ENCODE measurements around the gene KIF3C.
"Not testable (repeated sequence)": the region's sequence is repeated elsewhere in the genome, so short reads cannot be mapped to it uniquely, and the experiment has no call there.

DNA sequence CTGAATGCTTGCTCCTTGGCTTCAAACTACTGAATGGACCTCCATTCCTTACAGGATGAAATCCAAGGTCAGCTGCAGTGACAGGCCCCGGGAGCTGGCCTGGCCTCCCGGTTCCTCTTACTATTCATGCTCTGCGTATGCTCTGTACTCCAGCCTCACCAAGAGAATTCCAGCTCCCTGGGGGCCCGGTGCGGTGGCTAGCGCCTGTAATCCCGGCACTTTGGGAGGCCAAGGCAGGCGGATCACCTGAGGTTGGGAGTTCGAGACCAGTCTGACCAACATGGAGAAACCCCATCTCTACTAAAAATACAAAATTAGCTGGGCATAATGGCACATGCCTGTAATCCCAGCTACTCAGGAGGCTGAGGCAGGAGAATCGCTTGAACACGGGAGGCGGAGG, 23.7 kb downstream of the KIF3C start:
- TF ChIP-seq, protein P1, sequence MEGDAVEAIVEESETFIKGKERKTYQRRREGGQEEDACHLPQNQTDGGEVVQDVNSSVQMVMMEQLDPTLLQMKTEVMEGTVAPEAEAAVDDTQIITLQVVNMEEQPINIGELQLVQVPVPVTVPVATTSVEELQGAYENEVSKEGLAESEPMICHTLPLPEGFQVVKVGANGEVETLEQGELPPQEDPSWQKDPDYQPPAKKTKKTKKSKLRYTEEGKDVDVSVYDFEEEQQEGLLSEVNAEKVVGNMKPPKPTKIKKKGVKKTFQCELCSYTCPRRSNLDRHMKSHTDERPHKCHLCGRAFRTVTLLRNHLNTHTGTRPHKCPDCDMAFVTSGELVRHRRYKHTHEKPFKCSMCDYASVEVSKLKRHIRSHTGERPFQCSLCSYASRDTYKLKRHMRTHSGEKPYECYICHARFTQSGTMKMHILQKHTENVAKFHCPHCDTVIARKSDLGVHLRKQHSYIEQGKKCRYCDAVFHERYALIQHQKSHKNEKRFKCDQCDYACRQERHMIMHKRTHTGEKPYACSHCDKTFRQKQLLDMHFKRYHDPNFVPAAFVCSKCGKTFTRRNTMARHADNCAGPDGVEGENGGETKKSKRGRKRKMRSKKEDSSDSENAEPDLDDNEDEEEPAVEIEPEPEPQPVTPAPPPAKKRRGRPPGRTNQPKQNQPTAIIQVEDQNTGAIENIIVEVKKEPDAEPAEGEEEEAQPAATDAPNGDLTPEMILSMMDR (IDR thresholded peaks at IDR 0.05; ENCODE audit: extremely low read depth in 1 of 2, insufficient read depth in 1 of 2, low read depth in 1 of 2, low read length in 2 of 2) = not testable (repeated sequence)
- TF ChIP-seq, protein P2, sequence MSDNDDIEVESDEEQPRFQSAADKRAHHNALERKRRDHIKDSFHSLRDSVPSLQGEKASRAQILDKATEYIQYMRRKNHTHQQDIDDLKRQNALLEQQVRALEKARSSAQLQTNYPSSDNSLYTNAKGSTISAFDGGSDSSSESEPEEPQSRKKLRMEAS (IDR thresholded peaks at IDR 0.05; ENCODE audit: insufficient read depth, insufficient read length) = not testable (repeated sequence)
- TF ChIP-seq POLR2AphosphoS5 (IDR thresholded peaks at IDR 0.05; ENCODE audit: insufficient read depth, low read depth, low read length); POLR2A (IDR thresholded peaks at IDR 0.05; ENCODE audit: low read depth, low read length); EZH2 (IDR thresholded peaks at IDR 0.05; ENCODE audit: borderline replicate concordance, low read depth, low read length, severe bottlenecking); JUN (IDR thresholded peaks at IDR 0.05; ENCODE audit: borderline replicate concordance, insufficient read depth, insufficient read length, low read depth): not testable (repeated sequence)

Measured in endothelial cell of umbilical vein (primary cell).